ENCODE data around the gene ZC3HAV1L.

The ZC3HAV1L gene, protein sequence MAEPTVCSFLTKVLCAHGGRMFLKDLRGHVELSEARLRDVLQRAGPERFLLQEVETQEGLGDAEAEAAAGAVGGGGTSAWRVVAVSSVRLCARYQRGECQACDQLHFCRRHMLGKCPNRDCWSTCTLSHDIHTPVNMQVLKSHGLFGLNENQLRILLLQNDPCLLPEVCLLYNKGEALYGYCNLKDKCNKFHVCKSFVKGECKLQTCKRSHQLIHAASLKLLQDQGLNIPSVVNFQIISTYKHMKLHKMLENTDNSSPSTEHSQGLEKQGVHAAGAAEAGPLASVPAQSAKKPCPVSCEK

DNA sequence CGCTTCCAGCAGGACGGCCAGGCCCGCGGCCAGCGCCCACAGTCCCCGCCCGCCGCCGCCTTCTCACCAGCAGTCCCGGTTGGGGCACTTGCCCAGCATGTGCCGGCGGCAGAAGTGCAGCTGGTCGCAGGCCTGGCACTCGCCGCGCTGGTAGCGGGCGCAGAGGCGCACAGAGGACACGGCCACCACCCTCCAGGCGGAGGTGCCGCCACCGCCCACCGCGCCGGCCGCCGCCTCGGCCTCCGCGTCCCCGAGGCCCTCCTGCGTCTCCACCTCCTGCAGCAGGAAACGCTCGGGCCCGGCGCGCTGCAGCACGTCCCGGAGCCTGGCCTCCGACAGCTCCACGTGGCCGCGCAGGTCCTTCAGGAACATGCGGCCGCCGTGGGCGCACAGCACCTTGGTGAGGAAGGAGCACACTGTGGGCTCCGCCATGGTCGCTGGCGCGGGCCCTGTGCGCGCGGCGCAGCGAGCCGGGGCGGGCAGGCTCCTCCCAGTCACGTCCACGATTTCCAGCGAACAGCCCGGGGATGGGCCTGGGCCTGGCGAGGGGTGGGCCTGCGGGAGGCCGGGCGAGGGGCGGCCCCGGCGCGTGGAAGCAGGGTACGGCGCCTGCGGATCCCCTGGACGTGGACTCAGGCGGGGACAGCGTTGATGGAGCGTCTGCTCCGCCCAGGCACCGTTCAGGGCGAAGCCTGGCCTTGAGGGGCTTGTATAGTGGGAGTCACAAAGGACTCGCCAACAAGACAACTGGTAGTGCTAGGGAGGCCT, at the start of gene ZC3HAV1L:
Gene ZC3HAV1L (minus strand): TSS at position 457 of the 768 bp plus-strand sequence. CDS start 25 bp downstream, at position 432.
- DNase-seq (ENCODE audit: low read depth): peak; percentile 54
- TF ChIP-seq, protein P1, sequence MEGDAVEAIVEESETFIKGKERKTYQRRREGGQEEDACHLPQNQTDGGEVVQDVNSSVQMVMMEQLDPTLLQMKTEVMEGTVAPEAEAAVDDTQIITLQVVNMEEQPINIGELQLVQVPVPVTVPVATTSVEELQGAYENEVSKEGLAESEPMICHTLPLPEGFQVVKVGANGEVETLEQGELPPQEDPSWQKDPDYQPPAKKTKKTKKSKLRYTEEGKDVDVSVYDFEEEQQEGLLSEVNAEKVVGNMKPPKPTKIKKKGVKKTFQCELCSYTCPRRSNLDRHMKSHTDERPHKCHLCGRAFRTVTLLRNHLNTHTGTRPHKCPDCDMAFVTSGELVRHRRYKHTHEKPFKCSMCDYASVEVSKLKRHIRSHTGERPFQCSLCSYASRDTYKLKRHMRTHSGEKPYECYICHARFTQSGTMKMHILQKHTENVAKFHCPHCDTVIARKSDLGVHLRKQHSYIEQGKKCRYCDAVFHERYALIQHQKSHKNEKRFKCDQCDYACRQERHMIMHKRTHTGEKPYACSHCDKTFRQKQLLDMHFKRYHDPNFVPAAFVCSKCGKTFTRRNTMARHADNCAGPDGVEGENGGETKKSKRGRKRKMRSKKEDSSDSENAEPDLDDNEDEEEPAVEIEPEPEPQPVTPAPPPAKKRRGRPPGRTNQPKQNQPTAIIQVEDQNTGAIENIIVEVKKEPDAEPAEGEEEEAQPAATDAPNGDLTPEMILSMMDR (conservative IDR thresholded peaks at IDR 0.05; ENCODE audit: control insufficient read depth, insufficient read depth, low read depth, low read length): no peak
- peak within 1 kb of the TSS; percentile 70 for H3K4me3 ChIP-seq (ENCODE audit: control insufficient read depth, low read depth, low read length)

DNA sequence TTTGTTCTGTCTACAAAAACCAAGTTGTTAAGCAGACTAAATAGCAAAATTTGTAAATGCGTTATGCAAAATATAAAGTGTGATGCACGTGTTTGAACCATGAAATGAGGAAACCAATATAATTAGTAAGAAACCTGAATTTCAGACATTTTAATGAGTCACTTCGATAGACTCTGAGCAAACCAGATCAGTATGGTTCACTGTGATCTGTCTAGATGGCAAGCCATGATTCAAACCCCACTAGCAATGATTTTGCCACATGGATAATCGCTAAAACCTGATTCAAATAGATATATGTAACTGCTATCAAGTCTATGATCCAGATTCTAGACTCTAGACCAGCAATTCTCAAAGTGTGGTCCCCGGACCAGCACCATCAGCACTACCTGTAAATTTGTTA, 48.9 kb upstream of the ZC3HAV1L start:
- no peak overlapping the region for H3K4me3 ChIP-seq (ENCODE audit: control insufficient read depth, low read depth, low read length)
- TF ChIP-seq, protein P1 (conservative IDR thresholded peaks at IDR 0.05; ENCODE audit: control insufficient read depth, insufficient read depth, low read depth, low read length): no peak
- DNase-seq (ENCODE audit: low read depth): no peak

DNA sequence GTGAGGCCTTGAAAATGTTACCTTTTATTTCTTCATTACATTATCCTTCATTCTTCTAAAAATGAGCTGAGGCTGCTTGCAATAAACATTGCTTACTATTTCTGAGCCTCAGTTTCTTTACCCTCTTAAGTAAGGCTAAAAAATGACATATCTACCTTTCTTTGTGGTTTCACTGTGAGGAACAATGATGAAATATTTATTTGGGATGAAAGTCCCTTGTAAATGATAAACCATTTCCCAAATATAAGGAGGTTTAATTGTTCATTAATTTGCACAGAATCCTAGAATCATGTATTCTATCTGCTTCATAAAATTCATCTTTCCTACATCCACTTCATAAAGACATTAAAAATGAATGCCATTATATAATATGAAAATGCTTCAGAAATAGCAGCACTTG, 45.7 kb upstream of the ZC3HAV1L start:
- no peak for DNase-seq (ENCODE audit: low read depth)
- TF ChIP-seq, protein P1 (conservative IDR thresholded peaks at IDR 0.05; ENCODE audit: control insufficient read depth, insufficient read depth, low read depth, low read length): no peak
- no peak overlapping the region for H3K4me3 ChIP-seq (ENCODE audit: control insufficient read depth, low read depth, low read length)

DNA sequence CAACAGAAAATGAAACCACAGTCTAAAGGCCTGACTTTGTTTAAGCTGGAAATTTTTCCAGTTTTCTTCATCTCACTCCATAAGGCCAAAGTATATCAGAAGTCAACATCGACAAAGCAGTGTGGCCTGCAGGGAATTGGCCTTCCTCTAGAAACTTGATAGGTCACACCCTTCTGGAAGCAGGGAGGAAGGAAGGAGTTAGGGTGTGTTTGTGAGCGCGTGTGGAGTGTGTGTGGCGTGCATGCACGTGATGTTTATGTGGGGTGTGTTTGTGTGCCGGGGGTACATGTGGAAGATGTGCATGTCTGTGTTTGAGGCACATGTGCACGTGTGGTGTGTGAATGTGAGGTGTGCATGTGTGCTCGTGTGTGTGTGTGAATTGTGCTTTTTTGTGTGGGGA, 45.1 kb upstream of the ZC3HAV1L start:
- TF ChIP-seq, protein P1 (conservative IDR thresholded peaks at IDR 0.05; ENCODE audit: control insufficient read depth, insufficient read depth, low read depth, low read length): no peak
- no peak for DNase-seq (ENCODE audit: low read depth)
- no peak overlapping the region for H3K4me3 ChIP-seq (ENCODE audit: control insufficient read depth, low read depth, low read length)

DNA sequence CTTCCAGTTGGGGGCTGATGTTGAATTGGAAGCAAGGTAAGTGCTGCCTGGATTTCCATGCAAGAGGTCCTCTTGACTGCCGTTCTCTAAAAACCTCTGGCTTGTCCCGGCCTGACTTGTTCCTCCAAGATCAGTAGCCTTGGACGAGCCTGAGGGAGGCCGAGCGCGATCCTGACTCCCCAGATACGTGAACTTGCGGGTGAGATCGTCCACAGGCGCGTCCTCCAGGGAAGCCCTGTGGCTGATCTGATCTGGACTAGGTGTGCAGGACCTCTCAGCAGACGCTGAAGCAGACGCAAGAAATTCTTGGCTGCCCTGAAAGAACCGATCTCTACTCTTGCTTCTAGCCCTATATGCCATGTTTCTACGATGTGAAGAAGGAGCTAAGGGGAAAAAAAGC, 44.0 kb upstream of the ZC3HAV1L start:
- no peak for DNase-seq (ENCODE audit: low read depth)
- H3K4me3 ChIP-seq (ENCODE audit: control insufficient read depth, low read depth, low read length): no peak overlapping the region
- TF ChIP-seq, protein P1 (conservative IDR thresholded peaks at IDR 0.05; ENCODE audit: control insufficient read depth, insufficient read depth, low read depth, low read length): no peak

DNA sequence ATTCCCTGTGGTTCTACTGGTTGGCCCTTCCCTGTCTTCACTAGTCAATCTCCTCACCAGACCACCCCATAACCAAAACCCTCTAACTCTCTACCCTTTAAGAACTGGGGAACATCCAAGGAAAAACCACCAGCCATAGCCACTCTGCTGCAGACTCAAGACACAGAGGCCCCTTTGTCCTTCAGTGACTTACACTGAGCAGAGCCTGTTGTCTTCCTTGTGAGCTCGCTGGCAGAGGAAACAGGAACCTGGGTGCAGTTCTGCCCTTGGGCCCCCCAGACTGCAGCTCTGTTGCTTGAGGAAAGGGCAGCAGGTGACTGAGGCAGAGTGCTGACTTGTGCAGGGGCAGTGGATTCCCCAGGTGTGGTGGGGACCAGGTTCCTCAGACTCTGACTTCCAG, 43.1 kb upstream of the ZC3HAV1L start:
- TF ChIP-seq, protein P1 (conservative IDR thresholded peaks at IDR 0.05; ENCODE audit: control insufficient read depth, insufficient read depth, low read depth, low read length): no peak
- DNase-seq (ENCODE audit: low read depth): no peak
- no peak overlapping the region for H3K4me3 ChIP-seq (ENCODE audit: control insufficient read depth, low read depth, low read length)
